ENCODE results near the gene SLC12A3. TPM values are rescaled to one million over a fixed set of nuclear protein-coding genes. Genes with fewer than 3 reads are reported as not detected.
"Not testable (repeated sequence)": the region's sequence is repeated elsewhere in the genome, so short reads cannot be mapped to it uniquely, and the experiment has no call there.

Gene SLC12A3
- total RNA-seq, 4 donors from 2014 or later, result 0.14 TPM; not detected in 3

GRCh38 chr16:56880176-56880575 is 15.2 kb downstream of the SLC12A3 start:
- no peaks in the 10 kb centered on the region for H3K9me3 ChIP-seq
- H3K4me3 ChIP-seq, result no peak overlapping the region
- intact Hi-C loops (cut with DNase I; ENCODE audit: low total_unique reads), result no loop called here
- H3K27me3 ChIP-seq, result no peaks in the 10 kb centered on the region
- no peaks in the 10 kb centered on the region for H3K36me3 ChIP-seq
- no peak overlapping the region for H3K27ac ChIP-seq
- no peak for TF ChIP-seq POLR2A (IDR thresholded peaks at IDR 0.05)
- TF ChIP-seq CTCF (IDR thresholded peaks at IDR 0.05), result no peak
- DNase-seq, result no peak
- H3K4me1 ChIP-seq, result no peaks in the 10 kb centered on the region

GRCh38 chr16:56880685-56881084 is 15.7 kb downstream of the SLC12A3 start:
- H3K27ac ChIP-seq, result no peak overlapping the region
- no peaks in the 10 kb centered on the region for H3K9me3 ChIP-seq
- no peak for DNase-seq
- H3K4me1 ChIP-seq, result no peaks in the 10 kb centered on the region
- no peaks in the 10 kb centered on the region for H3K27me3 ChIP-seq
- no peaks in the 10 kb centered on the region for H3K36me3 ChIP-seq
- no peak overlapping the region for H3K4me3 ChIP-seq
- intact Hi-C loops (cut with DNase I; ENCODE audit: low total_unique reads), result no loop called here
- TF ChIP-seq CTCF (IDR thresholded peaks at IDR 0.05) (no peak), POLR2A (IDR thresholded peaks at IDR 0.05) (no peak)

GRCh38 chr16:56882077-56882800 is 17.2 kb downstream of the SLC12A3 start:
- Histone ChIP-seq H3K27me3 (no peaks in the 10 kb centered on the region), H3K4me3 (no peak overlapping the region), H3K4me1 (no peaks in the 10 kb centered on the region), H3K27ac (no peak overlapping the region), H3K36me3 (no peaks in the 10 kb centered on the region), H3K9me3 (no peaks in the 10 kb centered on the region)
- intact Hi-C loops (cut with DNase I; ENCODE audit: low total_unique reads), result no loop called here
- TF ChIP-seq CTCF (IDR thresholded peaks at IDR 0.05) (no peak), POLR2A (IDR thresholded peaks at IDR 0.05) (no peak)
- DNase-seq, result no peak

- TF ChIP-seq CTCF (IDR thresholded peaks at IDR 0.05), result no peak
- TF ChIP-seq POLR2A (IDR thresholded peaks at IDR 0.05), result no peak
- no peak overlapping the region for H3K4me3 ChIP-seq
- no peak overlapping the region for H3K27ac ChIP-seq
- no peaks in the 10 kb centered on the region for H3K27me3 ChIP-seq
- no peak for DNase-seq
- intact Hi-C loops (cut with DNase I; ENCODE audit: low total_unique reads), result no loop called here
- no peaks in the 10 kb centered on the region for H3K4me1 ChIP-seq
- no peaks in the 10 kb centered on the region for H3K36me3 ChIP-seq
- no peaks in the 10 kb centered on the region for H3K9me3 ChIP-seq
Observed at GRCh38 chr16:56883586-56883985, 18.6 kb downstream of the SLC12A3 start.

GRCh38 chr16:56884026-56884582 is 19.1 kb downstream of the SLC12A3 start:
- H3K36me3 ChIP-seq, result no peaks in the 10 kb centered on the region
- TF ChIP-seq POLR2A (IDR thresholded peaks at IDR 0.05), result no peak
- no peak for TF ChIP-seq CTCF (IDR thresholded peaks at IDR 0.05)
- H3K4me1 ChIP-seq, result no peaks in the 10 kb centered on the region
- intact Hi-C loops (cut with DNase I; ENCODE audit: low total_unique reads), result no loop called here
- H3K4me3 ChIP-seq, result no peak overlapping the region
- H3K27me3 ChIP-seq, result no peaks in the 10 kb centered on the region
- H3K27ac ChIP-seq, result no peak overlapping the region
- DNase-seq, result no peak
- H3K9me3 ChIP-seq, result no peaks in the 10 kb centered on the region

GRCh38 chr16:56884929-56885328 is 19.9 kb downstream of the SLC12A3 start:
- H3K4me3 ChIP-seq; H3K36me3 ChIP-seq; H3K27ac ChIP-seq; H3K9me3 ChIP-seq; DNase-seq; intact Hi-C loops (cut with DNase I; ENCODE audit: low total_unique reads); H3K27me3 ChIP-seq; H3K4me1 ChIP-seq: not testable (repeated sequence)
